GM12864 (cell line): Measurements from ENCODE around the gene PACS1.

Source experiments
- DNase-seq: peaks from one replicate; pipeline ENCODE4 v3.0.0-alpha.2; 2011; ENCODE audit warnings: low read depth
- H3K4me3 ChIP-seq: 2 replicates; pipeline ENCODE4 v1.5.1; 2011; ENCODE audit warnings: mild to moderate bottlenecking, low read depth, low read length, control low read depth
- TF ChIP-seq, protein P1 (sequence below): IDR thresholded peaks from 2 replicates; pipeline ENCODE4 v1.5.1; 2011; ENCODE audit warnings: low read depth, mild to moderate bottlenecking, moderate library complexity, low read length, control low read depth, inconsistent platforms; ENCODE audit errors: missing control alignments

The PACS1 gene

DNA sequence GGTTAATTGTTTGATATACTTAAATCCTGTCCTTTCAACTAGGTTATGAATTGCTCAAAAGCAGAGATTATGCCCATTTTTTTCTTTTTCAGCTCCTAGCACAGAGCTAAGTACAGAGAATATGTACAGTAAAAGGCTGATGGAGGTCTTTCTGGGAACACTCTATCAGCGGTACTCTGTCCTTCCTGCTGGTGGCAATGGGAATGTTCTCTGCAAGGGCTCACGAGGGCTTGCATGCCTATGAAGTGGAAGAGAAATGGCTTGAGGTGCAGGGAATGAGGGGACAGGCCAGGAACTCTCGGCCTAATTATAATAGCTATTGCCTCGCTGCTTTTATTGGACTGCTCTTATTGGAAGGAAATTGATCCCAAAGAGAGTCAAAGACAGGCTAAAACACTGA is 114.7 kb downstream of the PACS1 start:
- no peak for DNase-seq
- no peak overlapping the region for H3K4me3 ChIP-seq
- TF ChIP-seq, protein P1, sequence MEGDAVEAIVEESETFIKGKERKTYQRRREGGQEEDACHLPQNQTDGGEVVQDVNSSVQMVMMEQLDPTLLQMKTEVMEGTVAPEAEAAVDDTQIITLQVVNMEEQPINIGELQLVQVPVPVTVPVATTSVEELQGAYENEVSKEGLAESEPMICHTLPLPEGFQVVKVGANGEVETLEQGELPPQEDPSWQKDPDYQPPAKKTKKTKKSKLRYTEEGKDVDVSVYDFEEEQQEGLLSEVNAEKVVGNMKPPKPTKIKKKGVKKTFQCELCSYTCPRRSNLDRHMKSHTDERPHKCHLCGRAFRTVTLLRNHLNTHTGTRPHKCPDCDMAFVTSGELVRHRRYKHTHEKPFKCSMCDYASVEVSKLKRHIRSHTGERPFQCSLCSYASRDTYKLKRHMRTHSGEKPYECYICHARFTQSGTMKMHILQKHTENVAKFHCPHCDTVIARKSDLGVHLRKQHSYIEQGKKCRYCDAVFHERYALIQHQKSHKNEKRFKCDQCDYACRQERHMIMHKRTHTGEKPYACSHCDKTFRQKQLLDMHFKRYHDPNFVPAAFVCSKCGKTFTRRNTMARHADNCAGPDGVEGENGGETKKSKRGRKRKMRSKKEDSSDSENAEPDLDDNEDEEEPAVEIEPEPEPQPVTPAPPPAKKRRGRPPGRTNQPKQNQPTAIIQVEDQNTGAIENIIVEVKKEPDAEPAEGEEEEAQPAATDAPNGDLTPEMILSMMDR: no peak

DNA sequence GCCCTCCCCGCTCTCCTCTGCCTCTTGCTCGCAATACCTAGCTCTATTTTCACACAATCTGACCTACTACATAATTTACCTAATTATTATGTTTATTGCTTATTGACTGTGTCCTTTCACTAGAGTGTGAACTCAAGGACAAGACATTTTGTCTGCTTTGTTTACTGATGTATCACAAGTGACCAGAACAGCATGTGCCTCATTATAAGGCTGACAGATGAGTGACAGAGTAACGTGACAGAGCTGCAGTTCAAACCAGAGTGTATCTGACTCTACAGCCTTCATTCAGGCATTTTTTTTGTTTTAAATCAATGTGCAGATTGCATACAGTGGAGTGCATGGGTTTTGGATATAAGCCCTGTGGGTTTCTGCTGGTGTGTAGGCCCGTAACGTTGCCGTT is 116.4 kb downstream of the PACS1 start:
- H3K4me3 ChIP-seq: no peak overlapping the region
- no peak for DNase-seq
- TF ChIP-seq, protein P1: no peak

DNA sequence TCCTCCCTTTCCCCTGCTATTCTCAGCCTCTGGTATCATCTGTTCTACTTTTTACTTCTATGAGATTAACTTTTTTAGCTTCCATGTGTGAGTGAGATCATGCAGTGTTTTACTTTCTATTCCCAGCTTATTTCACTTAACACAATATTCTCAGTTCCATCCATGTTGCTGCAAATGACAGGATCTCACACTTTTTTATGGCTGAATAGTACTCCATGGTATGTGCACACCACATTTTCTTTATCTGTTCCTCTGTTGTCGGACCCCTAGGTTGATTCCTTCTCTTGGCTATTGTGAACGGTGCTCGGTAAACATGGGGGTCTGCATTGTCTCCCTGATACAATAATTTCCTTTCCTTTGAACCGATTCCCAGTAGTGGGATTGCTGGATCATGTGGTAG is 117.4 kb downstream of the PACS1 start:
- H3K4me3 ChIP-seq: no peak overlapping the region
- no peak for DNase-seq
- TF ChIP-seq, protein P1: no peak

DNA sequence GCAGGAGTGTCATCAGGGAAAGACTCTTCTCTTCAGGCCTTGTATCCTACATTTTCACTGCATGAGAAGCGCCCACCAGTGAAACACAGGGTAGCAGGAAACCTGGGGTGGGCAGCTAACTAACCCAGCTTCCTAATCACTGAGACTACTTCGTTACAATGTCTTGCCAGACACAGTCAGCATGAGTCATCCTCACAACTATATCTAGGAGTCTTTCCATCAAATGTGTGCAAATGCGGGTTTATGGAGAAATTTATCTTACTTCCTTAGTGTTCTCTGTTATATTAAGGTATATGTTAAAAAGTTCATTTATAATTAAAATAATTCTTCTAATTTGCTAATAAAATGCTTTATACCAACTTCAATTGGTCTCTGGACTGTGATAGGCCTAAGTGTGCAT is 118.5 kb downstream of the PACS1 start:
- TF ChIP-seq, protein P1: no peak
- DNase-seq: no peak
- H3K4me3 ChIP-seq: no peak overlapping the region

DNA sequence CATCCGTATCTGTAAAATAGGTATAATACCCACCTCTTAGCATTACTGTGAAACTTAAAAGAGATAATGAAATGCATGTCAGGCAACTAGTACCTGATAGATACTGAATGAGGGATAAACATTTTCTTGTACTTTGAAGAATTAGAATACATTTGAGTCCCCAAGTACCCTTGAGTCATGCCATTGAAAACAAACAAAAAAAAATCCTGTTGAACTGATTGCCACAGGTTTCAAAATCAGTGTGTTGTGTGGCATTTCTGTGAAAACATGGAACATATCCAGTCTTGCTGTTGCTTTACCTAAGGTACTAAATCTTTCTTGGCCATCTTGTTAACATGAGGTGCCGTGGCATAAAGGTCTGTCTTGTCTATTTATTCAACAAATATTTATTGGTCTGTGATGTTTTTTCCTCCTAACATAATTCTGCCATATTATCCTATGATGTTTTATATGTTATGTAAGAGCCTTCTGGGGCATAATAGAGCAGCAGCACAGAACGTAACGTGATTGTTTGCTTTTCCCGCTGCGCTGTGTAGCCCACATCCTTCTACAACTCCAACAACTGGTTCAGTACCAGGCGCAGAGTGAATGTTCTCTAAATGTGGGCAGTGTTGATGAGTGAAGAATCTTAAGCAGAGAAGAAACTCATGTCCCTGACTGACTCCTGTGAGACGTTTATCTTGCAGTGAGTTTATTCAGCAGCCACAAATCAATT is 119.1 kb downstream of the PACS1 start:
- no peak for DNase-seq
- TF ChIP-seq, protein P1: no peak
- H3K4me3 ChIP-seq: no peak overlapping the region

DNA sequence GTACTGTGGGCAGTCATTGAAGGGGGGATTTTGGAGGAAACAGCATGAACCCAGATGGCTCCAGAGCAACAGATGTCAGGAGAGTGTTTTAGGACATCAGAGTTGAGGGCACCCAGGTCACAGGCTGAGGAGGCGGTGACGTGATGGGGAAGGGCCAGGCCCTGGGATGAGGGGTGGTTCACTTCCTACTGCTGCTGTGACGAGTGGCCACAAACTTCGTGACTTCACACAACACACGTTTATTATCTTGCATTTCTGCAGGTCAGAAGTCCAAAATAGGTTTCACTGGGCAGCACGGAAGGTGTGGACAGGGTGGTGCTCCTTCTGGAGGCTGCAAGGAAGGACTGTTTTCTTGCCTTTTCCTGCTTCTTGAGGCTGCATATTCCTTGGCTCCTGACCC is 120.7 kb downstream of the PACS1 start:
- no peak overlapping the region for H3K4me3 ChIP-seq
- TF ChIP-seq, protein P1: no peak
- DNase-seq: no peak
